HG03432 (cell line): ENCODE data around the gene ABHD6.
"Not testable (repeated sequence)": the region's sequence is repeated elsewhere in the genome, so short reads cannot be mapped to it uniquely, and the experiment has no call there.

Experiments
- ATAC-seq: cut with Tn5 transposase; IDR thresholded peaks from one replicate; pipeline ENCODE4 v1.9.1; 2021; ENCODE audit warnings: mild to moderate bottlenecking, moderate library complexity; ENCODE audit not compliant: unreplicated experiment

ABHD6 gene

DNA sequence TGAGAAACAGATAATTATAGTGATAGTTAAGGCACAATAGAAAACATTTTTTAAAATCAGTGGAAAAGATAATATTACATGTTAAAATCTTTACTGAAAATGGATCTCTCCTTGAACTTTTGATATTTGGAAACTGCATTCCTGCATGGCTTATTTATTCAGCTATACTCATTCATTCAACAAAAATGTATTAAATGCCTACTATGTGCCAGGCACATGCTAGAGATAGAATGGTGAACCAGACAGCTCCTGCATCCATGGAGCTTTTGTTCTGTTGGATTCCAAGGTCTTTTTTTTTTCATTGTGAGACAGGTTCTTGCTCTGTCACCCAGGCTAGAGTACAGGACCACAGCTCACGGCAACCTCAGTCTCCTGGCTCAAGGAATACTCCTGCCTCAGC, 99.6 kb downstream of the ABHD6 start:
- ATAC-seq, result no peak

DNA sequence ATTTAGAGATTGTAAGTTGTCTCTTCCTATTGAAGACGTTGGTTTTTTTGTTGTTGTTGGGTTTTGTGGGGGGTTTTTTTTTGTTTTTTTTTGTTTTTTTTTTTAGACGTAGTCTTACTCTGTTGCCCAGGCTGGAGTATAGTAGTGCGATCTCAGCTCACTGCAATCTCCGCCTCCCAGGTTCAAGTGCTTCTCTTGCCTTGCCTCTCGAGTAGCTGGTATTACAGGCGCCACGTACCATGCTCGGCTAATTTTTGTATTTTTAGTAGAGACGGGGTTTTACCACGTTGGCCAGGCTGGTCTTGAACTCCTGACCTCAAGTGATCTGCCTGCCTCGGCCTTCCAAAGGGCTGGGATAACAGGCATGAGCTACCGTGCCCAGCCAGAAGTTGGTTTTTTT, 101.6 kb downstream of the ABHD6 start:
- ATAC-seq, result not testable (repeated sequence)

DNA sequence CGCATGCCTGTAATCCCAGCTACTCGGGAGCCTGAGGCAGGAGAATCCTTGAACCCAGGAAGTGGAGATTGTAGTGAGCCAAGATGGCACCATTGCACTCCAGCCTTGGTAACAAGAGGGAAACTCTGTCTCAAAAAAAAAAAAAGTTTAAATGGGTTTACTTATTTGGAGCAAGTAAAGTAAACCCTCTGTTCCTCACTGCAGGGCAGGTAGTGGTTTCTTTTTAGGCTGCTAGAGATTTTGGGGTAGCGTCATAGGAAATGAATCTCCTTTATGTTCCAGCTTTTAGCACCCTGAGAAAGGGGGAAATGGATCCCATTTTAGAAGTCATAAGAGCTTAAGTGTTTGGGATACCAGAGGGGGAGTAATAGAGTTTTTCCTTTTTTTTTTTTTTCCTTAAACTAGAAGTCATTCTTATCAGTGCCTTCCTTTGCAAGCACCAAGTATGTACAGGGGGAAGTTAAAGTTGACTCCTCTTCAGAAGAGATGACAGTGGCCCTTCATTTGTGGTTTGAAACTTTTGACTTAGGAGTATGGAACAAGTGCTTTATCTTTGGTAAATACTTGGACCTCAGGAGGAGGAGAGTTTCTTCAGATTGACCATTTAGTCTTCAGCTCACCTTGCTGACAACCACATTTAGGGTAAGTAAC, 103.1 kb downstream of the ABHD6 start:
- no peak for ATAC-seq

DNA sequence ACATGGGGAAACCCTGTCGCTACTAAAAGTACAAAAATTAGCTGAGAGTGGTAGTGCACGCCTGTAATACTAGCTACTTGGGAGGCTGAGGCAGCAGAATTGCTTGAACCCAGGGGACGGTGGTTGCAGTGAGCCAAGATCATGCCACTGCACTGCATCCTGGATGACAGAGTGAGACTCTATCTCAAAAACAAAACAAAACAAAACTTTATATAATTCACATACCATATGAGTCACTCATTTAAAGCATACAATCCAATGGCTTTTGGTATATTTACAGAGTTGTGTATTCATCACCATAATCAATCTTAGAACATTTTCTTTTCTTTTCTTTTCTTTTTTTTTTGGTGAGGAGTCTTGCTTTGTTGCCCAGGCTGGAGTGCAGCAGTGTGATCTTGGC, 103.8 kb downstream of the ABHD6 start:
- ATAC-seq, result no peak

DNA sequence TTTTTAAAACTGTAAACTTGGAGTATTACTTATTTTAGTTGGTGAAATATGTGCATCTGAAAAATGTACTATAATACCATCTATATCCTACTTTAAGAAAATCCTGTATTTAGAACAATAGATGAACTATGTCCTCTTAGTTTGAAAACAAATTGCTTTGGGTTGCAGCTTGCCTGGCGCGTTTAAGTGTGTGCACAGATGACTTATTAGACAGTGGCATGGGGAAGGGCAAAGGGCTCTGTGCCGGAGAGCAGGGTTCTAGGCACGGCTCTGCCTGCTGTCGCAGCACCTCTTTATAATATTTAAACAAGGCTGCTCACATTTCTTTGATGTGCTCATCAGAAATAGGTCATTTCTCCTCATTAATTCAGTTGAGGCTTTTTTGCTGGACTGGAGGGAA, 105.1 kb downstream of the ABHD6 start:
- no peak for ATAC-seq
